ENCODE measurements around the gene KCTD20.
"Not testable (repeated sequence)": the region's sequence is repeated elsewhere in the genome, so short reads cannot be mapped to it uniquely, and the experiment has no call there.

The KCTD20 gene

DNA sequence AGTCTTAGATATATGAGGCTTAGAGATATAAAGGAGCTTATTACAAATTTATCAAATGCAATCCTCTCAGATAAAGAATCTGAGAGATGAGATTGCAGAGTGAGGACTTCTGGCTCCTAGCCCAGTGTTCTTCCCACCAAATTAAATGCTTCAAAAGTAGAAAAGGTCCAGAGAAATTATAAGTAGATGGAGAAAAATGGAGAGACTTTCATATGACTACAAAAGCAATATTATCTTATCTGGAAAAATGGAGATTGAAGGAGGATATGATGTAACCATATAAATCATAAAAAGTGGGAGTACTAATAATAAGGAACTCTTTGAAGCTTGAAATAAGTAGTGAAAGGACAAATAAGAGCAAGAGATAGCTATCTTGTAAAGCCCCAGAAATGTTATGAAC is 2.8 kb downstream of the KCTD20 start:
- no peak for DNase-seq

DNA sequence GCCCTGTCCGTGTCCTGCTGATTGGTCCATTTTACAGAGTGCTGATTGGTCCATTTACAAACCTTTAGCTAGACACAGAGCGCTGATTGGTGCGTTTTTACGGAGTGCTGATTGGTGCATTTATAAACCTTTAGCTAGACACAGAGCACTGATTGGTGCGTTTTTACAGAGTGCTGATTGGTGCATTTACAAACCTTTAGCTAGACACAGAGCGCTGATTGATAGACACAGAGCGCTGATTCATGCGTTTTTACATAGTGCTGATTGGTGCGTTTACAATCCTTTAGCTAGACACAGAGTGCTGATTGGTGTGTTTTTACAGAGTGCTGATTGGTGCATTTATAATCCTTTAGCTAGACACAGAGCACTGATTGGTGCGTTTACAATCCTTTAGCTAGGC is 6.4 kb downstream of the KCTD20 start:
- DNase-seq, result not testable (repeated sequence)

DNA sequence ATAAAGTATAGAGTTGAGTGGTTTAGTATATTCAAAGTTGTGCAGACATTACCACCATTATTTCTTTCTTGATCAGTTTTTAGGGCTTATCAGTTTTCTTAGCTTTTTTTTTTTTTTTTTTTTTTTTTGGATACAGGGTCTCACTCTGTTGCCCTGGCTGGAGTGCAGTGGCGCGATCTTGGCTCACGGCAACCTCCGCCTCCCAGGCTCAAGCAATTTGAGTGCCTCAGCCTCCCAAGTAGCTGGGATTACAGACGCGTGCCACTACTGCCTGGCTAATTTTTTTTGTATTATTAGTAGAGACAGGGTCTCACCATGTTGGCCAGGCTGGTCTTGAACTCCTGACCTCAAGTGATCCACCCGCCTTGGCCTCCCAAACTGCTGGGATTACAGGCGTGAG is 10.1 kb downstream of the KCTD20 start:
- DNase-seq, result not testable (repeated sequence)

DNA sequence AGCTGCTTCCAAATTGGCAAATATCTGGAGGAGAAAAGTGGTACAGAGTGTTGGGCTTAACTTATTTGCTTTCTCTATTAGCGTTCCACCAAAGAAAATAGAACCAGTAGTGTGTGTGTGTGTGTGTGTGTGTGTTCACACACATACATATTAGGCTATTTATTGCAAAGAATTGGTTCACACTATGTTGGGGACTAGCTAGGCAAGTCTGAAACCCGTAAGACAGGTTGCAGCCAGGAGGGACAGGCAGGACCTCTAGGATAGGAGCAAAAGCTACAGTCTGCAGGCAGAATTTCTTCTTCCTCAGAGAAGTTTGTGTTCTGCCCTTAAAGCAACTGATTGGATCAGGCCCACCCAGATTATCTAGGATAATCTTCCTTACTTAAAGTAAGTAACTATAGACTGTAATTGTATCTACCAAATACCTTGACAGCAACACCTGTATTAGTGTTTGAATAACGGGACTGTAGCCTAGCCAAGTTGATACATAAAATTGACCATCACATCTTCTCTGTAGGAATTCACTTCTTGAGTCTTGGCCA is 12.8 kb downstream of the KCTD20 start:
- no peak for DNase-seq

DNA sequence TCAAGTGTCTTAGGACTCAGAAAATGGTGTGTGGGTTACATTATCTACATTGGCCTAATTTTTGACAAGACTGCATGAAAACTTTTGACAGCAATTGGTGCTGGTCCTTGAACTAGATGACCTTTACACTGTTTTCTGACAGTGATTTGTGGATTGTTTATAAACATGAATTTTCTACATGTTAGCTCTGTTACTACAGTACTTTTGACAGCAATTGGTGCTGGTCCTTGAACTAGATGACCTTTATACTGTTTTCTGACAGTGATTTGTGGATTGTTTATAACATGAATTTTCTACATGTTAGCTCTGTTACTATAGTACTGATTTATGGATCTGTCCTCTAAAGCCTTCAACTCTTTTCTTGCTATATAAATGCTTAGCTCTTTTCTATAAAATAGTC is 16.7 kb downstream of the KCTD20 start:
- no peak for DNase-seq

DNA sequence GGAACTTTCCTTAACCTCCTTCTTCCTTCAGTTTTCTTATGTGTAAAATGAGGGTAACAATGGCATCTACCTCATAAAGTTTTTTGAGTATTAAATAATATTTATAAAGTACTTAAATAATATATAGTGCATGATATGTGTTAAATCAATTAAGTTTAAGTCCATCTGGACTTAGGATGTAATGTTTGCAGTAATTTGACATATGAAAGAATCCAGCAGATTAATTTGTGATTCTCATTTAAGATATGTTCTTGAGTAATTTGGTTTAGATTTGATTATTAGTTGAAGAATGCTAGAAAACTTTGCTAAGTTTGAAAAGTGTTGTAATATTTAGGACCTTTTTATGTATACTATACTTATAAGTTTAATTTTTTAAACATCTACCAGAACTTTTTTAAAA is 18.1 kb downstream of the KCTD20 start:
- no peak for DNase-seq

DNA sequence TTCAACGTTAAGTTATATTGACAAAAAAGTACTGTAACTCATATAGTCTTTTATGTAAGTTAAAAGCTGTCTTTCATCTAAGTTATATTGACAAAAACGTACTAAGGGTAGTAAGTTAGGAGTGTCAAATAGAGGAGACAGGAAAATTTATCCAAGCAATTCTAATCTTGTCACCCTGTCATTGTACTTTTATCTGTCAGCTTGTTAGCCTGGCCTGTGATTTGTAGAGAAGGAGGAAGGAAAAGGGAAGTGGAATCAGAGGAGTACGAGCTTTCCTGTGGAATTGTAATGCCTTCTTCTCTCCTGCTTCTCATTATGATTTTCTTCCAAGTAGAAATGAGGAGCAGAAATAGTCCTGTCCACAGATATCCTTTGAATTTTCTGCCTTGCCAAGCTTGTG is 18.8 kb downstream of the KCTD20 start:
- DNase-seq, result no peak

DNA sequence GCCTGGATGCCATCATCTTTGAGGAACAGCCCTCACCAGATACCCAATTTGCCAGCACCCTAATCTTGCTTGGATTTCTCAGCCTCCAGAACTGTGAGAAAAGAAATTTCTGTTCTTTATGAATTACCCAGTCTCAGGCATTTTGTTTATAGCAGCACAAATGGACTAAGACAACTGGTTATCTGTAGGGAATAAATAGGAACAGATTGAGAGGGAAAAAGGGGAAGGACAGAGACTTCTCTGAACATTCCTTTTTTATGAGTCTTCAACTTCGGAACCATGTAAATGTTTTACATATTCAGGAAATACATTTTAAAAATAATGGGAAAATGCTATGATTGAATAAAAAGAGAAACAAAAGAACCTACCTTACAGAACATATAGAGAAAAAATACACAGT is 20.9 kb downstream of the KCTD20 start:
- no peak for DNase-seq

DNA sequence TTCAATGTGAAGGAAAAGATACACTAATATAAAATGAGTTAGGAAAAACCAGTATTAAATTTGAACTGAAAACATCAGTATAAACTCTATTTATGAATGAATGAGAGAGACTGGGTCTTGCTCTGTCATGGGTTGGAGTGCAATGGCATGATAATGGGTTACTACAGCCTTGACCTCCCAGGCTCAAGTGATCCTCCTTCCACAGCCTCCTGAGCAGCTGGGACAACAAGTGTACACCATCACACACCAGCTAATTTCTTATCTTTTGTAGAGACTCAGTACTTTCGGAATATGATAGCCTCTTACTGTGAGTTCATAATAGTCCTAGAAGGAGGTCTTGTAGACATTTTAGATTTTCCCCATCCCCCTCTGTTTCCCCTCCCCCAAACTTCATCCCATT is 21.4 kb downstream of the KCTD20 start:
- no peak for DNase-seq

DNA sequence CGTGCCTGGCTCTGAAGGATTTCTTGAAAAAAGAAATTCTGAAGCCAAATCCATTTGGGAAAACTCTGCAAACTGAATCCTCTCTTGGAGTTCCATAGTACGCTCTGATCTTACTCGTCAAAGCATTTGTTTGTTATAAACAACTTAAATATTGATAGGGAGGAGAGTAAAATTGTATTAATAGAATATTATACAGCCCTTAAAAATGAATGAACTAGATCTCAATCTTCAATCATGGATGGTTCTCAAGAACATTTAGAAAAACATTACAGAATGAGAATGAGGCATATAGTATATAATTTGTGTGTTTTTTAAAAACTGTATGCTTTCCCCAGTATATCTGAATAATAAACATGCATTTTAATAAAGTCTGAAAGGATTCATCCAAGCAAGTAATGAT is 24.8 kb downstream of the KCTD20 start:
- DNase-seq, result no peak

DNA sequence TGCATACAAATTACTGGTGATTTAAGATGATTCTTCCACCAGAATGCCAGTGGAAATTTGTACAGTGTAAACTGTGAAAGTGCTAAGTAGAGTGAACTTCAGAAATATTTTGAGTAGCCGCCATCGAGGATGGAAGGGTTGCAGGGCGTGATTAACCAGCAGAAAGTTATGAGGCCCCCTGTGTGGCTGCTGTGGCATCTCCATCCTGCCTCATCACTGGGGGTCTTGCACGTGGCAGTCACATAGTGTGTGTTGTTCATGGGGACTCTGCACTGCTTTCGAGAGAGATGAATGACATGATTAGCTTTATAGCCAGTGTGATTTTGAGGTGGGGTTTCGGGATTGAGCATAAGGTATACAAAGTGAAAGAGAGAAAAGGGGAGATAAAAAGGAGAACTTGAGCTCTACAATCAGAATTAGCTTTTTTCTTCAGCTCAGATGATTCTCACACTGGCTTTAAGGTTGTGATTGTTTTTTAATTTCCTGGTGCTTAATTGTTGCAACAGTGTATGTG is 26.4 kb downstream of the KCTD20 start:
- DNase-seq, result no peak

DNA sequence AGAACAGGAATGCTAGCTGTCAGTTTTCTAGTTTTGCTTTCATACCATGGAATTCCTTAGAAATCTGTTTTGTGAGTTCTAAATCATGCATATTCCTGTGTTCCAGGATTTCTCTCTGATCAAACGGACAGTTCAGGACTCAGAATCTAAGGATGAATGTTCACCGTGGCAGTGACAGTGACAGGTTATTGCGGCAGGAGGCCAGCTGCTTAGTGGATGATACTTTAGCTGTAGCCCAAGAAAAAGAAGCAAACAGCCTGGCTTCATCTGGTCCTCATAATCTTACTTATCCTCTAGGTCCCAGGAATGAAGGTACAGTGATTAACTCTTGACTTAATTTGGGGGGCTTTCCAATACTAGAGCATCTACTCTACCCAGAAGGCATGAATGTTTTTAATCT is 27.1 kb downstream of the KCTD20 start:
- no peak for DNase-seq

DNA sequence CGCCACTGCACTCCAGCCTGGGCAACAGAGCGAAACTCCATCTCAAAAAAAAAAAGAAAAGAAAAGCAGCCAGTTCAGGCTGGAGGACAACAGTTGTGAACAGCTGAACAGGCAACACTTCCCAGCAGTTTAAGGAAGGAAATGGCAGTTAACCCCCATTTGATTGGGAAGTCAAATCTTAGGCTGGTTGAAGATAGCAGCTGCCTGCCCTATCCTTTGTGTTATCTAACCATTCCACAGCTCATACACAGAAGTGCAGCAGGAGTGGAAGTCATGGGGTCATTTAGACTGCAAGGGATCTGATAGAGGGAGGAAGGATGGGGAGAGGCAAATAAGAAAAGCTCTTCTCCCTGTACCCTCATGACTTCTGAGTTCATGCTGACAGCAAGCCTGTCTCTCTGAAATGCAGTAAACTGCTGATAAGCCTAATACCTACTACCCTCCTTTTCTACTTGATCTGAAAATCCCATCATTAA is 35.3 kb downstream of the KCTD20 start:
- DNase-seq, result peak; percentile 90

DNA sequence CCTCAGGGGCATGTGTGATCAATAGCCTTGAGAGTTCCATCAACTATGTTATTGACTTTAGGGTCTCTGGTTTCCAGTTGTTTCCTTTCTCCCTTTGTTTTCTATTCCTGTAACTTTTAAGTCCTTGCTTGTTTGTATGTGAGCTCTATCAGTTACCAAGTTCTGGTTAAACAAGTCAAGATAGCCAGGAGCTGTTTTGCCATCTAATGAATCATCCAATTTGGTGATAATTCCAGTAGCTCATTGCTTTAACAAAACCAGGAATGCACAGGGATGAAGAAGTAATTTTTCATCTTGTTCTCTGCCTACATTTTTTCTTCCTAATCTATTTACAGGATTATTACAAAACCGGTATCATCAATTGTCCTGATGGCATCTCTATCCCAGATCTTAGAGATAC is 36.5 kb downstream of the KCTD20 start:
- DNase-seq, result no peak

DNA sequence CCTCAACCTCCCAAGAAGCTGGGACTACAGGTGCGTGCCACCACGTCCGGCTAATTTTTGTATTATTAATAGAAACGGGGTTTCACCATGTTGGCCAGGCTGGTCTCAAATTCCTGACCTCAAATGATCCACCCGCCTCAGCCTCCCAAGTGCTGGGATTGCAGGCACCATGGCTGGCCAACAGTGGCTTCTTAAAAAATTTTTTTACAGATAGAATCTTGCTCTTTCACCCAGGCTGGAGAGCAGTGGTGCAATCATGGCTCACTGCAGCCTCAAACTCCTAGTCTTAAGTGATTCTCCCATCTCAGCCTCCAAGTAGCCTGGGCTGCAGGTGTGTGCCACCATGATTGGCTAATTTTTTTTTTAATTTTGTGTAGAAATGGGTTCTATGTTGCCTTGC is 40.5 kb downstream of the KCTD20 start:
- not testable (repeated sequence) for DNase-seq

DNA sequence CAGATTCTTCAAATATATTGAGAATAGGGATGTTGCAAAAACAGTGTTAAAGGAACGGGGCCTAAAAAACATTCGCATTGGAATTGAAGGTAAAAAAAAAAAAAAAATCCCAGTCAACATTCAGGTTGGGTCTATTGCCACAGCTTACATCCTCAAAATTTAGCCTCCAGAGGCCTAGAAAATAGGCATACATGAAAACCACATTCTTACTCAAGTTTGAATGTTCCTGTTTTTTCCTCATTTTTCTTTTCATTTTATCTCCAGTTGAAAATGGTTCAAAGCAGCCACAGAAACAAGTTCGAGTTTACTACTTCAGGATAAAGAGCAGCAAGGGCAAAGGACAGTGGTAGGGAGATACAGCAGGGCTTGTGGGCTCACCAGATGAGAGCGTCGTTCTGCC is 41.9 kb downstream of the KCTD20 start:
- no peak for DNase-seq

DNA sequence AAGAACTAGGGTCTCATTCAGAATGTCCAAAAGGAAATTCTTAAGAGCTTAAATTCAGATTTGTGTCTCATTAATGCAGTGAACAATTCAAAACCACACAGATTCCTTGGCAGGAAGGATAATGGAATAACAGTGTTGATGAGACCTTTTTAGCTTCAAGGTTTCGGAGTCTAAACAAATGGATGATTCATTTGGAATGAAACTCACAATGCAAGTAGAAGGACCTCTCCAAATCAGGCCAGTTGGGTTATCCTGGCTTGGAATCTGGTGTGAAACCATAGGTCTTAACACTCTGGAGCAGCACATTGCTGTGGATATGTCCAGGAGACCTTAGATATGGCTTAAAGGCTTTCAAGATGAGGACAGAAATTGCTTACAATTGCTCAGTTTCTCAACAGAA is 44.9 kb downstream of the KCTD20 start:
- DNase-seq, result no peak

DNA sequence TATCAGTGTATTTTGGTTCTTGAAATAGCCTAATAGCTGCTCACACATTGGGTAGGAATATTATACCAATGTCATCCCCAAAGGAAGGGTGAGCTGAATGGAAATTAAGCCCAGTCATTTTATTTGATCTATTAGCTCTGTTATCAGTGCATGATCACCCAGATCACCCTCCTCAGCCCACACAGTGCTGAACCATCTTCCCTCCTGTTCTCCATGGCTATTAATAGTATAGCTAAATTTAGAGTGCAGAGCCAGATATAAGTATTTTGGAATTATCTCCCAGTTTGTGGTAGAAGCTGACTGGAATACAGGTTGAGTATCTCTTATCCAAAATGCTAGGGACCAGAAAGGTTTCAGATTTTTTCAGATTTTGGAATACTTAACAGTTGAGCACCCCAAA is 45.4 kb downstream of the KCTD20 start:
- DNase-seq, result no peak

DNA sequence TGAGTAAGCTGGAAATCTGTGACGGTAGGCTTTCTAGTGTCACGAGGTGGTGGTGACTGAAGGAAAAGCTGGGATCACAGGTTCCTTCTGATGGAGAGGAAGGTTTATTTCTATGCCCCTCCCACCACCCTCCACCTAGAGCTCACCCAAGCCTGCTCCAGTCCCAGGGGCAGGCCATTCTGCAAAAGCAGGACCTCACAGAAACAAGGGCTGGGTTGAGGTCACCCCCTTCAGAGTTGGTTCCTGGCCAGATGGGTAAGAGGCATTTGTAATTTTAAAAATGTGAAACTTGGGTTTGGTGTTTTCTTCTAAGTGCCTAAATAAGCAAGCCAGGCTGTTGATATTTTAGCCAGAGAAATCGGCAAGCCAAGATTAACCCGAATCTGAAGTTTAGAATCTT is 46.6 kb downstream of the KCTD20 start:
- no peak for DNase-seq

DNA sequence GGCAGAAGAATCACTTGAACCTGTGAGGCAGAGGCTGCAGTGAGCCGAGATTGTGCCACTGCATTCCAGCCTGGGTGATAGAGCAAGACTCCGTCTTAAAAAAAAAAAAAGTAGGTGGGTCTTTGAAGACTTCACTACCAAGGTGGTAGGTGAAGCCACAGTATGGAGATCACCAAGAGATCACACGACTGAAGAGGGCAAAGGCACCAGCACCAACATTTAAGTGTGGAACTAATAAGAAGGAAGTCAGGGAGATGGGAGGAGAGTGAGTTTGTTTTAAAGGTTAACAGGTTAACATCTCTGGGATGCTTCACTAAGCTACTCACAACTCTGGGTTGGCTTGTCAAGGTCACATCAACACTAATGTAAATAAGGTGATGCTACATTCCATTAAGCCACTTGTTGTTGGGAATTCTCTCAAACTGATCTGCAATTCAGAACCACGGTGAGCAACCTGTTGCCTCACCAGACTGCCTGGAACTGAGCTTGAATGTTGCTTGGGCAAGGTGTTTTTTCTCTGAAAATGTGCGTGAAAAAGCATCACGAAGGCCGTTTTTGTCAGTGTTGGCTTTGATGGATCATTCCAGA is 48.7 kb downstream of the KCTD20 start:
- no peak for DNase-seq

DNA sequence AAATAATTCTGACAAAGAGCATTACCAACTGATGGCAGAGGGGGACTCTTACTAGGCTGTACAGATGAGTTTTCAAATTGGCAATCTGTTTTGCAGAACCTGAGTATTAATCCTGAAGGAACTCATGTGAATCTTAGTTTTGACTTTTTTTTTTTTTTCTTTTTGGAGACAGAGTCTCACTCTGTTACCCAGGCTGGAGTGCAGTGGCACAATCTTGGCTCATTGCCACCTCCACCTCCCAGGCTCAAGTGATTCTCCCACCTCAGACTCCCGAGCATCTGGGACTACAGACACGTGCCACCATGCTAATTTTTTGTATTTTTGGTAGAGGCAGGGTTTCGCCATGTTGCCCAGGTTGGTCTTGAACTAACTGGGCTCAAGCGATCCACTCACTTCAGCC is 49.3 kb downstream of the KCTD20 start:
- DNase-seq, result no peak

DNA sequence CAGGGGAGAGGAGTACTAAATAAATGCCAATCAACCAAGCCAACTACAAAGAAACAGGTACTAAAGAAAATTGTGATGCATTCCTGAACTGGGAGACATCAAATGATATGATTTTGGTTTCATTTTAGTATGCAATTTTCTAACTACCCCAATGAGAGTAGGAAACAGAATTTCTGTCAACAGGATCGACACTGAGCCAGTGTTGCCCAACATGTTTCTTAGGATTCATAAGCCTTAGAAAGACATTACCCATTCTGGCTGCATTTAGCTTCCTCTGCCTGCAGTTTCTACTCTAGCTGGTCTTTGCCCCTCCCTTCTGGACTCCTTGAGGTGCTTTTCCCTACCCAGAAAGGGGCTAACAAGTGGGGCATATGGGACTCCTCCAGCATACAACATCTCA is 49.8 kb downstream of the KCTD20 start:
- peak; percentile 25 for DNase-seq

DNA sequence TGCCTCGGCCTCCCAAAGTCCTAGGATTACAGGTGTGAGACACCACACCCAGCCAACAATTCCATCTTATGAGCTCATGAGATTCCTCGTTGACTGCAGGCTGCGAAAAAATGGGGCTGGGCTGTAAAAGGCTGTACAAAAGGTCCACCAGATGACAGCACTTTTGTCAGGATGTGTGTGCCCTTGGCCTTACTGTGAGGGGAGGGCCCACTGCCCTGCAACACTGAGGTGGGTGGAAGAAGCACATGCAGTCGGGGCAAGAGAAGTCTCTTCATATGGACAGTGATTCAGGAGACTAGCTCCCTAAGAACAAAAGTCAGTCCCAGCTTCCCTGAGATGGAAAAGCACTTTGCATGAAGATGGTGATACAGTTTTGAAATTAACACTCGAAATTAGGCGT is 50.5 kb downstream of the KCTD20 start:
- DNase-seq, result no peak

DNA sequence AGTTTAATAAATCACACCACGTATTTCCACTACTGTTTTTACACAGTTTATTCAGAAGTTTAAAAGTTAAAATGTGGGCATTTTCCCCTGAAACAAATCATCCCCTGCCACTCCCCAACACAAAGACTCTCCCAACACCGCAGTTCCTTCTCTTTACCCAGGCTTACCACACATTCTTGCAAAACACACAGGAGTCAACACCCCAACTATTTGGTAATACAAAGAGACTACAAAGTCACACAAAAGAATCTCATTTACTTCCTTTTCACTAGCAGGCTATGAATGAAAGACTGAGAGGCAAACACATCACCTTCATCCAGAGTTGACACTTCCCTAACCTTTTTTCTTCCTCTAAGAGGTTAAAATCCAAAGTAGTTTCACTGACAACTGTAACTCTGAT is 51.1 kb downstream of the KCTD20 start:
- DNase-seq, result peak; percentile 76

DNA sequence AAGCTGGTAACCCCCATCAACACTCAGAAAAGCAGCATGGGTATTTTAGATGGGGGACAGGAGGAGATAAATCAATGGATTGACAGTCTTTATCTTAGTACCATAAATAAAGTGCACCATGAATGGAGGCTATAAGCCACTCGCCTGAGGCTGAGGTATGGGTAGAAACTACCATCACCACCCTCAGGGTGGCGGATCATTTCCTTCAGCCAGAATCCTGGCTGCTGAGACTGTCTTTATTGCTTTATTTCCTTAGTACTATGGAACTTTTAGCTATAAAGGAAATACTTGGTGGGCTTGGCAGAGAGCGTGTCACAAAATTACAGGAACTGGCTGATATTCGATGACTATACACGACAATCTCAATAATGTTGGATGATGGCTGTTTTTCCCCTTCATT is 52.3 kb downstream of the KCTD20 start:
- no peak for DNase-seq

Measured in hematopoietic multipotent progenitor cell treated with erythropoietin and hydrocortisone succinate and interleukin-3 and kit ligand, for 4 days (in vitro differentiated cells).